OCI-LY1 (cell line): ENCODE results near the gene GLRB.

Source experiments
- EZH2 ChIP-seq: fragments of 200-600 bp; sonication (generic), shearing (Covaris generic); IDR thresholded peaks from 2 replicates; pipeline ENCODE4 v1.8.0; 2017; ENCODE audit warnings: borderline replicate concordance, mixed run types, mild to moderate bottlenecking, antibody characterized with exemption, low read length, moderate library complexity, mixed read lengths
- TF ChIP-seq, protein P1 (sequence below): fragments of 200-600 bp; sonication (generic), shearing (Covaris generic); IDR thresholded peaks from 2 replicates; pipeline ENCODE4 v1.5.1; 2017; ENCODE audit warnings: mild to moderate bottlenecking, antibody characterized with exemption, low read length, moderate library complexity, mixed read lengths

DNA sequence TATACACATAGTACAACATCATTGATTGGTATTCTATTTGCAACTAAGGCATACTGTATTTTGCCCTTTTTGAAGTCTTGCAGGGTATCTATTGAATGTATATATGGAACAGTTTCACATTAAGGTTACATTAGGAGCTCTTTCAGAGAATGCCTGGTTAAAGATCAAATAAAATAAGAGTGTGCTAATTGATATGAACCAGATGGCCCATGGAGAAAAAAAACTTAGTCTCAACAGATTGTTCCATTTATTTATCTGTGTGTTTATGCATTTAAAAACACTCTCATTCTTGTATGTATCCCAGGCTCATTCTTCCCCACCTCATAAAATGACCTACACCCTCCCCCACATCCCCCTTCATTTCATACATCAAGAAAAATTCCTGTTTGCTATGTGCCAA, 109.4 kb downstream of the GLRB start:
- TF ChIP-seq, protein P1, sequence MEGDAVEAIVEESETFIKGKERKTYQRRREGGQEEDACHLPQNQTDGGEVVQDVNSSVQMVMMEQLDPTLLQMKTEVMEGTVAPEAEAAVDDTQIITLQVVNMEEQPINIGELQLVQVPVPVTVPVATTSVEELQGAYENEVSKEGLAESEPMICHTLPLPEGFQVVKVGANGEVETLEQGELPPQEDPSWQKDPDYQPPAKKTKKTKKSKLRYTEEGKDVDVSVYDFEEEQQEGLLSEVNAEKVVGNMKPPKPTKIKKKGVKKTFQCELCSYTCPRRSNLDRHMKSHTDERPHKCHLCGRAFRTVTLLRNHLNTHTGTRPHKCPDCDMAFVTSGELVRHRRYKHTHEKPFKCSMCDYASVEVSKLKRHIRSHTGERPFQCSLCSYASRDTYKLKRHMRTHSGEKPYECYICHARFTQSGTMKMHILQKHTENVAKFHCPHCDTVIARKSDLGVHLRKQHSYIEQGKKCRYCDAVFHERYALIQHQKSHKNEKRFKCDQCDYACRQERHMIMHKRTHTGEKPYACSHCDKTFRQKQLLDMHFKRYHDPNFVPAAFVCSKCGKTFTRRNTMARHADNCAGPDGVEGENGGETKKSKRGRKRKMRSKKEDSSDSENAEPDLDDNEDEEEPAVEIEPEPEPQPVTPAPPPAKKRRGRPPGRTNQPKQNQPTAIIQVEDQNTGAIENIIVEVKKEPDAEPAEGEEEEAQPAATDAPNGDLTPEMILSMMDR: no peak
- no peak for TF ChIP-seq EZH2
